MM.1S (cell line): ENCODE results near the gene ITGB3.
"Not testable (repeated sequence)": the region's sequence is repeated elsewhere in the genome, so short reads cannot be mapped to it uniquely, and the experiment has no call there.

ENCODE experiments used
- DNase-seq: peaks from one replicate; pipeline ENCODE4 v3.0.0-alpha.2; 2015
- H2AFZ ChIP-seq: fragments of 300-600 bp; sonication (generic); 2 replicates; pipeline ENCODE4 v1.6.0; 2016; ENCODE audit warnings: antibody characterized with exemption, low read length
- H3F3A ChIP-seq: fragments of 300-600 bp; sonication (generic); 2 replicates; pipeline ENCODE4 v1.6.1; 2016; ENCODE audit warnings: mild to moderate bottlenecking, antibody characterized with exemption, low read length, moderate library complexity, mixed read lengths; ENCODE audit not compliant: insufficient read depth
- H3K27ac ChIP-seq: fragments of 300-600 bp; sonication (generic); 2 replicates; pipeline ENCODE4 v1.5.1; 2016; ENCODE audit warnings: mild to moderate bottlenecking, low read length
- H3K27me3 ChIP-seq: fragments of 300-600 bp; sonication (generic); replicated peaks from 2 replicates; pipeline ENCODE4 v1.6.0; 2016; ENCODE audit warnings: low read length; ENCODE audit not compliant: insufficient read depth
- H3K36me3 ChIP-seq: fragments of 300-600 bp; sonication (generic); replicated peaks from 2 replicates; pipeline ENCODE4 v1.6.1; 2016; ENCODE audit warnings: mild to moderate bottlenecking, low read length, mixed read lengths; ENCODE audit not compliant: insufficient read depth
- H3K4me1 ChIP-seq: fragments of 300-600 bp; sonication (generic); 2 replicates; pipeline ENCODE4 v1.6.1; 2016; ENCODE audit warnings: low read length, mixed read lengths
- H3K4me2 ChIP-seq: fragments of 300-600 bp; sonication (generic); 2 replicates; pipeline ENCODE4 v1.6.0; 2016; ENCODE audit warnings: low read depth, low read length
- H3K4me3 ChIP-seq: fragments of 300-600 bp; sonication (generic); 2 replicates; pipeline ENCODE4 v1.5.1; 2016; ENCODE audit warnings: low read length, mixed read lengths
- H3K79me2 ChIP-seq: fragments of 300-600 bp; sonication (generic); 2 replicates; pipeline ENCODE4 v1.6.1; 2016; ENCODE audit warnings: mixed run types, low read length, mixed read lengths
- H3K9ac ChIP-seq: fragments of 300-600 bp; sonication (generic); 2 replicates; pipeline ENCODE4 v1.6.1; 2016; ENCODE audit warnings: low read length, mixed read lengths
- H3K9me2 ChIP-seq: fragments of 300-600 bp; sonication (generic); replicated peaks from 2 replicates; pipeline ENCODE4 v1.6.1; 2016; ENCODE audit warnings: mild to moderate bottlenecking, low read length, mixed read lengths; ENCODE audit not compliant: insufficient read depth
- H3K9me3 ChIP-seq: fragments of 300-600 bp; sonication (generic); replicated peaks from 2 replicates; pipeline ENCODE4 v1.6.1; 2016; ENCODE audit warnings: mild to moderate bottlenecking, low read length, mixed read lengths; ENCODE audit not compliant: insufficient read depth
- H4K20me1 ChIP-seq: fragments of 300-600 bp; sonication (generic); 2 replicates; pipeline ENCODE4 v1.6.1; 2016; ENCODE audit warnings: mild to moderate bottlenecking, low read length, moderate library complexity, mixed read lengths; ENCODE audit not compliant: insufficient read depth
- EZH2 ChIP-seq: fragments of 300-600 bp; sonication (generic); optimal IDR thresholded peaks from 2 replicates; pipeline ENCODE3; 2017; ENCODE audit warnings: low read depth, mild to moderate bottlenecking, antibody characterized with exemption, low read length, mixed read lengths
- EZH2phosphoT487 ChIP-seq: fragments of 300-600 bp; sonication (generic); IDR thresholded peaks from 2 replicates; pipeline ENCODE4 v1.6.1; 2018; ENCODE audit warnings: antibody characterized with exemption, low read length
- TF ChIP-seq, protein P1 (sequence below): fragments of 300-600 bp; sonication (generic); IDR thresholded peaks from 2 replicates; pipeline ENCODE4 v1.5.1; 2016; ENCODE audit warnings: antibody characterized with exemption, low read length, mixed read lengths

The ITGB3 gene

DNA sequence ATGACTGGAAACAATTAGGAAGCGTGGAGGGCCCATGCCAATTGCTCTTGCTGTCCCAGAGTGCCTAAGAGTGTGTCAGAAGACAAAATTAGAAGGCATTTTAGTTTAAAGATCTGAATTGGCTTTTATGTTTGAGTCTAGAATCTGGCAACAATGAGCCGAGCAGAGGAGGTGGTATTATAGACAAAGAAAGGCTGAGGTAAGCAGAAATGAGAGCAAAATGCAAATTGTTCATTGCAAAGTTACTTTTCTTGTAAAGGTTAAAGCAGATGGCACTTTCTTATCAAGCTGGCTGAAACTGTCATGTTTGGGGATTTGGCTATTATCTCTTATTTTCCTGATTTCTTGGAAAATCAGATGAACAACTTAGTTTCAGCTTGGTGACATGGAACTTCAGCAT lies 41.2 kb upstream of the ITGB3 start:
- no peaks in the 10 kb centered on the region for H3K79me2 ChIP-seq
- peak; percentile 26 for DNase-seq
- H3K9me3 ChIP-seq, result no peaks in the 10 kb centered on the region
- H2AFZ ChIP-seq, result peak overlapping the region; percentile 6
- H3K4me2 ChIP-seq, result peak overlapping the region; percentile 19
- no peak overlapping the region for H3K4me3 ChIP-seq
- H3K9me2 ChIP-seq, result no peaks in the 10 kb centered on the region
- H3K36me3 ChIP-seq, result no peaks in the 10 kb centered on the region
- H3K27me3 ChIP-seq, result no peaks in the 10 kb centered on the region
- H3K9ac ChIP-seq, result no peak overlapping the region
- H3F3A ChIP-seq, result no peaks in the 10 kb centered on the region
- H3K27ac ChIP-seq, result no peak overlapping the region
- TF ChIP-seq EZH2phosphoT487 (no peak), EZH2 (no peak)
- TF ChIP-seq, protein P1, sequence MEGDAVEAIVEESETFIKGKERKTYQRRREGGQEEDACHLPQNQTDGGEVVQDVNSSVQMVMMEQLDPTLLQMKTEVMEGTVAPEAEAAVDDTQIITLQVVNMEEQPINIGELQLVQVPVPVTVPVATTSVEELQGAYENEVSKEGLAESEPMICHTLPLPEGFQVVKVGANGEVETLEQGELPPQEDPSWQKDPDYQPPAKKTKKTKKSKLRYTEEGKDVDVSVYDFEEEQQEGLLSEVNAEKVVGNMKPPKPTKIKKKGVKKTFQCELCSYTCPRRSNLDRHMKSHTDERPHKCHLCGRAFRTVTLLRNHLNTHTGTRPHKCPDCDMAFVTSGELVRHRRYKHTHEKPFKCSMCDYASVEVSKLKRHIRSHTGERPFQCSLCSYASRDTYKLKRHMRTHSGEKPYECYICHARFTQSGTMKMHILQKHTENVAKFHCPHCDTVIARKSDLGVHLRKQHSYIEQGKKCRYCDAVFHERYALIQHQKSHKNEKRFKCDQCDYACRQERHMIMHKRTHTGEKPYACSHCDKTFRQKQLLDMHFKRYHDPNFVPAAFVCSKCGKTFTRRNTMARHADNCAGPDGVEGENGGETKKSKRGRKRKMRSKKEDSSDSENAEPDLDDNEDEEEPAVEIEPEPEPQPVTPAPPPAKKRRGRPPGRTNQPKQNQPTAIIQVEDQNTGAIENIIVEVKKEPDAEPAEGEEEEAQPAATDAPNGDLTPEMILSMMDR, result no peak
- H4K20me1 ChIP-seq, result no peaks in the 10 kb centered on the region
- peaks cover 12% of the 10 kb centered on the region for H3K4me1 ChIP-seq

GRCh38 chr17:47213540-47213939 lies 40.1 kb upstream of the ITGB3 start:
- Histone ChIP-seq H3K9me3 (no peaks in the 10 kb centered on the region), H3K79me2 (no peaks in the 10 kb centered on the region), H2AFZ (no peak overlapping the region), H3K36me3 (no peaks in the 10 kb centered on the region), H3K27ac (no peak overlapping the region), H3K27me3 (no peaks in the 10 kb centered on the region), H3K9me2 (no peaks in the 10 kb centered on the region), H4K20me1 (no peaks in the 10 kb centered on the region), H3K4me2 (no peak overlapping the region), H3K4me1 (peaks cover 12% of the 10 kb centered on the region), H3K9ac (no peak overlapping the region), H3F3A (no peaks in the 10 kb centered on the region), H3K4me3 (no peak overlapping the region)
- no peak for TF ChIP-seq EZH2phosphoT487
- TF ChIP-seq, protein P1, result no peak
- TF ChIP-seq EZH2, result no peak
- DNase-seq, result no peak

DNA sequence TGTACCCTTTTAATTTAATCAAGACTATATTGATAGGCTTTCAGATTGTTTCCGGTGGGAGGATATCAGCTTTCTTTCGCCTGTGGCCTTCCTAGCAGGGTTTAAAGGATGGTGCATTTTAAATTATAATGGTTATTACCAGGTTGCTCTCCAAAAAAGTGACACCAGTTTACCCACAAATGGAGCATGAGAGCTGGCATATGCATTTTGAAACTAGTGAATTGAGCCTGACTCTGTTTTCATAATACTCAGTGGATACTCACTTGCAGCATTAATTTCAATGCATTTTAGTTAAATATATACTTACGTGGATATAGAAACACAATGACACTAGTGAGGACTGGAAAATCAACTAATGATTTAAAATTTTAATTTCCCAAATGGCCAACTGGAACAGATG lies 38.7 kb upstream of the ITGB3 start:
- no peak overlapping the region for H2AFZ ChIP-seq
- no peaks in the 10 kb centered on the region for H3K79me2 ChIP-seq
- H3F3A ChIP-seq, result no peaks in the 10 kb centered on the region
- H3K27me3 ChIP-seq, result no peaks in the 10 kb centered on the region
- H4K20me1 ChIP-seq, result no peaks in the 10 kb centered on the region
- H3K27ac ChIP-seq, result no peak overlapping the region
- H3K9me3 ChIP-seq, result no peaks in the 10 kb centered on the region
- peaks cover 12% of the 10 kb centered on the region for H3K4me1 ChIP-seq
- no peak overlapping the region for H3K4me3 ChIP-seq
- no peak overlapping the region for H3K4me2 ChIP-seq
- H3K36me3 ChIP-seq, result no peaks in the 10 kb centered on the region
- no peaks in the 10 kb centered on the region for H3K9me2 ChIP-seq
- DNase-seq, result no peak
- TF ChIP-seq, protein P1, result no peak
- no peak for TF ChIP-seq EZH2phosphoT487
- no peak for TF ChIP-seq EZH2
- no peak overlapping the region for H3K9ac ChIP-seq

DNA sequence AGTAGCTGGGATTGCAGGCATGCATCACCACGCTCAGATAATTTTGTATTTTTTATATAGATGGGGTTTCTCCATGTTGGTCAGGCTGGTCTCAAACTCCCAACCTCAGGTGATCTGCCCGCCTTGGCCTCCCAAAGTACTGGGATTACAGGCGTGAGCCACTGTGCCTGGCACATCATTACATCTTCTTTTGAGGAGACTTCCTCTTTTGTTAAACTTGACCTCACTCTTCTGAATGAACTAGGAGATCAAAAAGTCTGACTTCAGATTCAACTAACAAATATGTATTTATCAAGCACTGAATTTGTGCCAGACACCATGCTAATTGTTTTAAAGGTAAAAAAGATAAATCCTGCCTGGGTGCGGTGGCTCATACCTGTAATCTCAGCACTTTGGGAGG lies 36.8 kb upstream of the ITGB3 start:
- not testable (repeated sequence) for H3K9me2 ChIP-seq, H3K36me3 ChIP-seq, H3K27me3 ChIP-seq, H3K79me2 ChIP-seq, H3K9me3 ChIP-seq, DNase-seq, H3K27ac ChIP-seq, H3K4me2 ChIP-seq, H4K20me1 ChIP-seq, H2AFZ ChIP-seq, H3K4me3 ChIP-seq, H3F3A ChIP-seq, H3K9ac ChIP-seq
- peaks cover 12% of the 10 kb centered on the region for H3K4me1 ChIP-seq

DNA sequence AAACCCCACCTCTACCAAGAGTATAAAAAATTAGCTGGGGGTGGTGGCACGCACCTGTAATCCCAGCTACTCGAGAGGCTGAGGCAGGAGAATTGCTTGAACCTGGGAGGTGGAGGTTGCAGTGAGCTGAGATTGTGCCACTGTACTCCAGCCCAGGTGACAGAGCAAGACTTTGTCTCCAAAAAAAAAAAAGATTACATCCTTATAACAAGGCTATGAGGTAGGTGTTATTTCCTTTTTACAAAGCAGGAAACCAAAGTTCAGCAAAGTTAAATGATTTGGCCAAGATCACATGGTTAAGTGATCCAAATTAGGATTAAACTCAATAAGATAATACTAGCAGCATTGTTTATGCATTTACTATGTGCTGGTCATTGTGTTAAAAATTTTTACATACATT lies 36.3 kb upstream of the ITGB3 start:
- H3K79me2 ChIP-seq, H3K9ac ChIP-seq, H3K27ac ChIP-seq, H3F3A ChIP-seq, H3K4me3 ChIP-seq, H3K27me3 ChIP-seq, H2AFZ ChIP-seq, H3K9me3 ChIP-seq, H3K9me2 ChIP-seq, H3K4me2 ChIP-seq, H3K36me3 ChIP-seq, DNase-seq, H4K20me1 ChIP-seq: not testable (repeated sequence)
- peaks cover 10% of the 10 kb centered on the region for H3K4me1 ChIP-seq
